NT2/D1 (cell line): Measurements from ENCODE around the gene ENTHD1.

ENCODE experiments used
- DNase-seq: peaks from one replicate; pipeline ENCODE4 v3.0.0-alpha.2; 2011; ENCODE audit warnings: low read depth, low spot score
- H3K27me3 ChIP-seq: 2 replicates; pipeline ENCODE4 v1.6.0; 2011; ENCODE audit warnings: mild to moderate bottlenecking; ENCODE audit not compliant: insufficient read length, insufficient read depth
- H3K36me3 ChIP-seq: 2 replicates; pipeline ENCODE4 v1.6.1; 2011; ENCODE audit warnings: mild to moderate bottlenecking, low read length, mixed read lengths; ENCODE audit not compliant: insufficient read depth, insufficient read length
- H3K4me1 ChIP-seq: 2 replicates; pipeline ENCODE4 v1.5.1; 2011; ENCODE audit not compliant: insufficient read depth, insufficient read length
- H3K4me3 ChIP-seq: 2 replicates; pipeline ENCODE4 v1.5.1; 2011; ENCODE audit warnings: low read depth; ENCODE audit not compliant: insufficient read length
- H3K9ac ChIP-seq: 2 replicates; pipeline ENCODE4 v1.6.0; 2011; ENCODE audit warnings: low read depth; ENCODE audit not compliant: insufficient read length
- H3K9me3 ChIP-seq: 2 replicates; pipeline ENCODE4 v1.5.1; 2011; ENCODE audit warnings: mild to moderate bottlenecking, low read length; ENCODE audit not compliant: insufficient read depth
- SUZ12 ChIP-seq: IDR thresholded peaks from 2 replicates; pipeline ENCODE4 v1.6.1; 2011; ENCODE audit not compliant: insufficient read length, insufficient read depth; ENCODE audit errors: extremely low read depth
- YY1 ChIP-seq: IDR thresholded peaks from 2 replicates; pipeline ENCODE4 v1.6.1; 2011; ENCODE audit not compliant: insufficient read length, insufficient read depth
- ZNF274 ChIP-seq: IDR thresholded peaks from 2 replicates; pipeline ENCODE4 v1.6.1; 2011; ENCODE audit warnings: mild to moderate bottlenecking, low read depth, low read length

ENTHD1 gene

GRCh38 chr22:39773976-39774539 lies 119.5 kb downstream of the ENTHD1 start:
- DNase-seq: no peak
- Histone ChIP-seq H3K27me3 (no peaks in the 10 kb centered on the region), H3K4me3 (no peak overlapping the region), H3K36me3 (no peaks in the 10 kb centered on the region), H3K4me1 (no peaks in the 10 kb centered on the region), H3K9ac (no peak overlapping the region), H3K9me3 (no peaks in the 10 kb centered on the region)
- TF ChIP-seq SUZ12 (no peak), ZNF274 (no peak), YY1 (no peak)

- H3K9ac ChIP-seq: no peak overlapping the region
- no peak for DNase-seq
- H3K27me3 ChIP-seq: no peaks in the 10 kb centered on the region
- no peak overlapping the region for H3K4me3 ChIP-seq
- H3K36me3 ChIP-seq: no peaks in the 10 kb centered on the region
- no peak for TF ChIP-seq SUZ12
- H3K9me3 ChIP-seq: no peaks in the 10 kb centered on the region
- no peaks in the 10 kb centered on the region for H3K4me1 ChIP-seq
These were observed 120.1 kb downstream of the ENTHD1 start for GRCh38 chr22:39773503-39773902.

- no peak for DNase-seq
- no peak for TF ChIP-seq ZNF274
- TF ChIP-seq SUZ12: no peak
- TF ChIP-seq YY1: no peak
- no peaks in the 10 kb centered on the region for H3K4me1 ChIP-seq
- H3K9ac ChIP-seq: no peak overlapping the region
- H3K4me3 ChIP-seq: no peak overlapping the region
- H3K27me3 ChIP-seq: no peaks in the 10 kb centered on the region
- no peaks in the 10 kb centered on the region for H3K36me3 ChIP-seq
- no peaks in the 10 kb centered on the region for H3K9me3 ChIP-seq
These were observed 122.1 kb downstream of the ENTHD1 start for GRCh38 chr22:39771486-39771885.

- Histone ChIP-seq H3K9ac (no peak overlapping the region), H3K4me1 (no peaks in the 10 kb centered on the region), H3K36me3 (no peaks in the 10 kb centered on the region), H3K4me3 (no peak overlapping the region), H3K9me3 (no peaks in the 10 kb centered on the region), H3K27me3 (no peaks in the 10 kb centered on the region)
- DNase-seq: no peak
- TF ChIP-seq ZNF274: no peak
- TF ChIP-seq YY1: no peak
- no peak for TF ChIP-seq SUZ12
These were observed 127.9 kb downstream of the ENTHD1 start for GRCh38 chr22:39765661-39766060.

GRCh38 chr22:39765046-39765445 lies 128.5 kb downstream of the ENTHD1 start:
- TF ChIP-seq YY1 (no peak), SUZ12 (no peak), ZNF274 (no peak)
- Histone ChIP-seq H3K27me3 (no peaks in the 10 kb centered on the region), H3K9ac (no peak overlapping the region)

GRCh38 chr22:39763276-39763675 lies 130.3 kb downstream of the ENTHD1 start:
- Histone ChIP-seq H3K36me3 (no peaks in the 10 kb centered on the region), H3K4me1 (no peaks in the 10 kb centered on the region), H3K9me3 (no peaks in the 10 kb centered on the region), H3K9ac (no peak overlapping the region), H3K4me3 (no peak overlapping the region), H3K27me3 (no peaks in the 10 kb centered on the region)
- TF ChIP-seq ZNF274 (no peak), YY1 (no peak), SUZ12 (no peak)
- no peak for DNase-seq

More at GRCh38 chr22:39765046-39765445, 128.5 kb downstream of the ENTHD1 start:
- no peak for DNase-seq
- no peaks in the 10 kb centered on the region for H3K4me1 ChIP-seq
- H3K4me3 ChIP-seq: no peak overlapping the region
- no peaks in the 10 kb centered on the region for H3K36me3 ChIP-seq
- no peaks in the 10 kb centered on the region for H3K9me3 ChIP-seq

- no peaks in the 10 kb centered on the region for H3K27me3 ChIP-seq
- H3K36me3 ChIP-seq: no peaks in the 10 kb centered on the region
- TF ChIP-seq YY1: no peak
- no peak for TF ChIP-seq ZNF274
- no peak for TF ChIP-seq SUZ12
- H3K4me3 ChIP-seq: no peak overlapping the region
- DNase-seq: no peak
- H3K4me1 ChIP-seq: no peaks in the 10 kb centered on the region
- H3K9me3 ChIP-seq: no peaks in the 10 kb centered on the region
- H3K9ac ChIP-seq: no peak overlapping the region
These were observed 142.8 kb downstream of the ENTHD1 start for GRCh38 chr22:39750759-39751158.

- no peak for TF ChIP-seq YY1
- no peak for TF ChIP-seq SUZ12
- TF ChIP-seq ZNF274: no peak
- no peaks in the 10 kb centered on the region for H3K9me3 ChIP-seq
- no peaks in the 10 kb centered on the region for H3K27me3 ChIP-seq
- DNase-seq: no peak
- H3K36me3 ChIP-seq: no peaks in the 10 kb centered on the region
- H3K4me1 ChIP-seq: no peaks in the 10 kb centered on the region
- no peak overlapping the region for H3K9ac ChIP-seq
- no peak overlapping the region for H3K4me3 ChIP-seq
These were observed 144.7 kb downstream of the ENTHD1 start for GRCh38 chr22:39748877-39749276.
